HepG2 (cell line): ENCODE results near the gene POLE3. TPM values are rescaled to one million over a fixed set of nuclear protein-coding genes. Genes with fewer than 3 reads are reported as not detected.

Experiments used
- AKAP8 ChIP-seq: sonication (generic); formaldehyde crosslinking; IDR thresholded peaks from 2 replicates; pipeline ENCODE4 v1.5.1; 2020; ENCODE audit warnings: mild to moderate bottlenecking, missing genetic modification reagents
- CEBPG ChIP-seq: IDR thresholded peaks from 2 replicates; pipeline ENCODE4 v1.6.1; 2016
- EEA1 ChIP-seq: sonication (generic); formaldehyde crosslinking; IDR thresholded peaks from 2 replicates; pipeline ENCODE4 v1.5.1; 2020; ENCODE audit warnings: mild to moderate bottlenecking, missing genetic modification reagents, borderline replicate concordance
- HMGA1 ChIP-seq: sonication (generic); formaldehyde crosslinking; conservative IDR thresholded peaks from 2 replicates; pipeline ENCODE4 v1.4.0; 2020; ENCODE audit warnings: missing genetic modification reagents
- HNRNPUL1 ChIP-seq: fragments of 200-400 bp; formaldehyde crosslinking; IDR thresholded peaks from 2 replicates; pipeline ENCODE4 v1.6.1; 2017; ENCODE audit warnings: low read depth, mild to moderate bottlenecking, low read length, moderate library complexity
- HOXA7 ChIP-seq: sonication (generic); formaldehyde crosslinking; IDR thresholded peaks from 2 replicates; pipeline ENCODE4 v1.8.1; 2022; ENCODE audit warnings: mild to moderate bottlenecking, missing genetic modification reagents, moderate library complexity
- MXI1 ChIP-seq: IDR thresholded peaks from 3 replicates; pipeline ENCODE4 v1.6.1; 2012; ENCODE audit warnings: low read depth, low read length, inconsistent platforms, borderline replicate concordance
- PHF21A ChIP-seq: sonication (generic); formaldehyde crosslinking; IDR thresholded peaks from 2 replicates; pipeline ENCODE4 v1.5.0; 2020; ENCODE audit warnings: mild to moderate bottlenecking, missing genetic modification reagents
- RCOR2 ChIP-seq: IDR thresholded peaks from 2 replicates; pipeline ENCODE4 v1.6.1; 2016; ENCODE audit warnings: missing biosample characterization, missing genetic modification reagents
- SMC3 ChIP-seq: IDR thresholded peaks from 2 replicates; pipeline ENCODE4 v1.6.1; 2011; ENCODE audit warnings: low read length, improper control_type of control experiment
- SNAI1 ChIP-seq: sonication (generic); formaldehyde crosslinking; IDR thresholded peaks from 2 replicates; pipeline ENCODE4 v1.5.0; 2020; ENCODE audit warnings: mild to moderate bottlenecking, missing genetic modification reagents, borderline replicate concordance
- ZBTB25 ChIP-seq: IDR thresholded peaks from 2 replicates; pipeline ENCODE4 v1.6.1; 2018; ENCODE audit warnings: missing genetic modification reagents
- ZFP41 ChIP-seq: sonication (generic); formaldehyde crosslinking; IDR thresholded peaks from 2 replicates; pipeline ENCODE4 v1.4.0; 2020; ENCODE audit warnings: mild to moderate bottlenecking, missing genetic modification reagents, borderline replicate concordance
- ZNF329 ChIP-seq: sonication (generic); formaldehyde crosslinking; IDR thresholded peaks from 2 replicates; pipeline ENCODE4 v1.9.0; 2021; ENCODE audit warnings: low read depth, mild to moderate bottlenecking, missing genetic modification reagents
- ZNF331 ChIP-seq: sonication (generic); formaldehyde crosslinking; IDR thresholded peaks from 2 replicates; pipeline ENCODE4 v1.4.0; 2020; ENCODE audit warnings: missing genetic modification reagents
- ZNF619 ChIP-seq: sonication (generic); formaldehyde crosslinking; IDR thresholded peaks from 2 replicates; pipeline ENCODE4 v1.4.0; 2020; ENCODE audit warnings: mild to moderate bottlenecking, missing genetic modification reagents
- ZNF672 ChIP-seq: sonication (generic); formaldehyde crosslinking; IDR thresholded peaks from 2 replicates; pipeline ENCODE4 v1.8.1; 2022; ENCODE audit warnings: missing genetic modification reagents
- ZNF687 ChIP-seq: sonication (generic); formaldehyde crosslinking; IDR thresholded peaks from 2 replicates; pipeline ENCODE4 v1.5.1; 2020; ENCODE audit warnings: mild to moderate bottlenecking, missing genetic modification reagents, moderate library complexity
- polyA plus RNA-seq, 8 experiments: library from polyadenylated mRNA; depleted of rRNA in 3 of 8; stranded (reverse) in 7 of 8; unstranded in 1 of 8; fragments of >200 nt; fragmentation: Illumina TruSeq in 4 of 8; extraction: Trizol in 4 of 8; gene quantifications; 2 replicates each; pipeline versions ENCODE4 v1.2.1 to v1.2.3, GENCODE V29; 2011 to 2016; ENCODE audit warnings: low read depth in 4 of 8, missing spikeins in 1 of 8, mixed read lengths in 1 of 8; ENCODE audit not compliant: insufficient read depth in 1 of 8
- total RNA-seq, 5 experiments: library from RNA; depleted of rRNA; stranded (reverse); fragments of >200 nt; fragmentation: Illumina TruSeq; extraction: Trizol; gene quantifications; 2 replicates each; pipeline ENCODE4 v1.2.3, GENCODE V29; 2016; ENCODE audit warnings: low read depth in 1 of 5
- TF ChIP-seq, protein P1 (sequence below): fragments of 450-650 bp; IDR thresholded peaks from 2 replicates; pipeline ENCODE4 v1.6.1; 2016
- TF ChIP-seq, protein P2 (sequence below): sonication (generic); formaldehyde crosslinking; IDR thresholded peaks from 2 replicates; pipeline ENCODE4 v1.9.0; 2022; ENCODE audit warnings: missing genetic modification reagents, mild to moderate bottlenecking, borderline replicate concordance
- TF ChIP-seq, protein P3 (sequence below): conservative IDR thresholded peaks from 2 replicates; pipeline ENCODE4 v1.6.1; 2018; ENCODE audit warnings: missing genetic modification reagents

The POLE3 gene
- total and polyA plus RNA-seq, 2 of the 13 experiments (the other 11 are each of a cell fraction or from before 2014, with no cell fraction given) = 36.0 to 77.2 TPM

DNA sequence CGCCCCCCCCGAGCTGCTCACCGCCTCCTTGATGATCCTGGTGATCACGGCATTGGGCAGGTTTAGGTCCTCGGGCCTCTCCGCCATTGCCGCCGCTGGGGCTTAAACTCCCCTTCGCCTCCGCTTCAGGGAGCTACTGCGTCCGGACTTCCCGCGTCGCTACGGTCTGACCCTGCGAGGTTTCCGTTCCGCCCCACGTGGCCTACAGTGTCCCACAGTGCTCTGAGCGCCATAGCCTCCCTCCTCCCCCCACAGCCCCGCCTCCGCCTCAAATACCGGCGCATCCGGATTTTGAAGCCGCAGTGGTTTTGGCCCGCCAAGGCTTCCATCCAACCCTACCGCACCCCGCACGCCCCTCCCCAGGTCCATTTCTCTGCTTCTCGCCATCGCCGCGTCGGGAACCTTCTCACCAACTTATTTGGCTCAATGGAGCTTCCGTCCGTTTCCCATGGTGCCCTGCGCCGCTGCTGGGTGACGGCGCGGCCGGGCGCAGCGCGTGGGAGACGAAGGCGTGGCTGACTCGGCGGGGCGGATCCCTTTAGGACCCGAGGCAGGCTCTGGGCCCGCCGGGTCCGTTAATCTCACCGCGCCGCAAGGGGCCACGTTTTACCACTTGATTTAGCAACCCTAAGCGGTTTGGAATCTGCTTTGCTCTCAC, at the start of gene POLE3, which contains the start of gene C9orf43 (continued):
- peak; percentile 97 for TF ChIP-seq ZNF687 (CRISPR knock-in tag)
- peak; percentile 96 for TF ChIP-seq ZBTB25 (CRISPR knock-in tag)
- TF ChIP-seq ZNF329 = peak; percentile 39; the same call in 1 of the 2 replicates
- no peak for TF ChIP-seq HOXA7 (CRISPR knock-in tag)
- TF ChIP-seq, protein P1, sequence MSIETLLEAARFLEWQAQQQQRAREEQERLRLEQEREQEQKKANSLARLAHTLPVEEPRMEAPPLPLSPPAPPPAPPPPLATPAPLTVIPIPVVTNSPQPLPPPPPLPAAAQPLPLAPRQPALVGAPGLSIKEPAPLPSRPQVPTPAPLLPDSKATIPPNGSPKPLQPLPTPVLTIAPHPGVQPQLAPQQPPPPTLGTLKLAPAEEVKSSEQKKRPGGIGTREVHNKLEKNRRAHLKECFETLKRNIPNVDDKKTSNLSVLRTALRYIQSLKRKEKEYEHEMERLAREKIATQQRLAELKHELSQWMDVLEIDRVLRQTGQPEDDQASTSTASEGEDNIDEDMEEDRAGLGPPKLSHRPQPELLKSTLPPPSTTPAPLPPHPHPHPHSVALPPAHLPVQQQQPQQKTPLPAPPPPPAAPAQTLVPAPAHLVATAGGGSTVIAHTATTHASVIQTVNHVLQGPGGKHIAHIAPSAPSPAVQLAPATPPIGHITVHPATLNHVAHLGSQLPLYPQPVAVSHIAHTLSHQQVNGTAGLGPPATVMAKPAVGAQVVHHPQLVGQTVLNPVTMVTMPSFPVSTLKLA = peak; percentile 80
- TF ChIP-seq, protein P2, sequence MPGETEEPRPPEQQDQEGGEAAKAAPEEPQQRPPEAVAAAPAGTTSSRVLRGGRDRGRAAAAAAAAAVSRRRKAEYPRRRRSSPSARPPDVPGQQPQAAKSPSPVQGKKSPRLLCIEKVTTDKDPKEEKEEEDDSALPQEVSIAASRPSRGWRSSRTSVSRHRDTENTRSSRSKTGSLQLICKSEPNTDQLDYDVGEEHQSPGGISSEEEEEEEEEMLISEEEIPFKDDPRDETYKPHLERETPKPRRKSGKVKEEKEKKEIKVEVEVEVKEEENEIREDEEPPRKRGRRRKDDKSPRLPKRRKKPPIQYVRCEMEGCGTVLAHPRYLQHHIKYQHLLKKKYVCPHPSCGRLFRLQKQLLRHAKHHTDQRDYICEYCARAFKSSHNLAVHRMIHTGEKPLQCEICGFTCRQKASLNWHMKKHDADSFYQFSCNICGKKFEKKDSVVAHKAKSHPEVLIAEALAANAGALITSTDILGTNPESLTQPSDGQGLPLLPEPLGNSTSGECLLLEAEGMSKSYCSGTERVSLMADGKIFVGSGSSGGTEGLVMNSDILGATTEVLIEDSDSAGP = peak; percentile 95
- no peak for TF ChIP-seq SMC3
- peak; percentile 62 for TF ChIP-seq ZNF331
- TF ChIP-seq HNRNPUL1 = 0 out of 2 replicates have a peak, but pooled peaks have one; percentile 63
- no peak for TF ChIP-seq HMGA1 (CRISPR knock-in tag)
- no peak; the same call in 1 of the 2 replicates for TF ChIP-seq EEA1 (CRISPR knock-in tag)
- TF ChIP-seq ZNF672 (CRISPR knock-in tag) = no peak
- TF ChIP-seq, protein P3, sequence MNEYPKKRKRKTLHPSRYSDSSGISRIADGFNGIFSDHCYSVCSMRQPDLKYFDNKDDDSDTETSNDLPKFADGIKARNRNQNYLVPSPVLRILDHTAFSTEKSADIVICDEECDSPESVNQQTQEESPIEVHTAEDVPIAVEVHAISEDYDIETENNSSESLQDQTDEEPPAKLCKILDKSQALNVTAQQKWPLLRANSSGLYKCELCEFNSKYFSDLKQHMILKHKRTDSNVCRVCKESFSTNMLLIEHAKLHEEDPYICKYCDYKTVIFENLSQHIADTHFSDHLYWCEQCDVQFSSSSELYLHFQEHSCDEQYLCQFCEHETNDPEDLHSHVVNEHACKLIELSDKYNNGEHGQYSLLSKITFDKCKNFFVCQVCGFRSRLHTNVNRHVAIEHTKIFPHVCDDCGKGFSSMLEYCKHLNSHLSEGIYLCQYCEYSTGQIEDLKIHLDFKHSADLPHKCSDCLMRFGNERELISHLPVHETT (CRISPR knock-in tag) = peak; percentile 95
- 0 out of 2 replicates have a peak, but pooled peaks have one; percentile 50 for TF ChIP-seq AKAP8 (CRISPR knock-in tag)
- no peak for TF ChIP-seq ZNF619 (CRISPR knock-in tag)
- TF ChIP-seq ZFP41 (CRISPR knock-in tag) = no peak
- TF ChIP-seq PHF21A (CRISPR knock-in tag) = peak; percentile 88
- TF ChIP-seq CEBPG (CRISPR knock-in tag) = peak; percentile 73
- peak; percentile 94; the same call in 2 of the 3 replicates for TF ChIP-seq MXI1
- peak; percentile 63; the same call in 1 of the 2 replicates for TF ChIP-seq RCOR2 (CRISPR knock-in tag)
- peak; percentile 70; the same call in 1 of the 2 replicates for TF ChIP-seq SNAI1 (CRISPR knock-in tag)
